ENCODE measurements around the gene SIGLEC1.

SIGLEC1 gene

GRCh38 chr20:3724356-3724755 lies 12.0 kb upstream of the SIGLEC1 start:
- no peaks in the 10 kb centered on the region for H3K9me3 ChIP-seq (ENCODE audit: control insufficient read depth, insufficient read depth, low read length)
- no peak overlapping the region for H3K9ac ChIP-seq (ENCODE audit: low read depth, low read length)
- no peaks in the 10 kb centered on the region for H3K36me3 ChIP-seq (ENCODE audit: insufficient read depth, low read length)
- H3K4me1 ChIP-seq (ENCODE audit: insufficient read depth, low read length): peaks cover 3% of the 10 kb centered on the region

GRCh38 chr20:3723284-3723683 lies 10.9 kb upstream of the SIGLEC1 start:
- H3K4me1 ChIP-seq (ENCODE audit: insufficient read depth, low read length): peaks cover 3% of the 10 kb centered on the region; the same call in 1 of the 2 replicates
- no peaks in the 10 kb centered on the region for H3K36me3 ChIP-seq (ENCODE audit: insufficient read depth, low read length)
- no peaks in the 10 kb centered on the region for H3K9me3 ChIP-seq (ENCODE audit: control insufficient read depth, insufficient read depth, low read length)
- no peak overlapping the region for H3K9ac ChIP-seq (ENCODE audit: low read depth, low read length)

GRCh38 chr20:3721912-3722311 lies 9.5 kb upstream of the SIGLEC1 start:
- Histone ChIP-seq H3K9me3 (ENCODE audit: control insufficient read depth, insufficient read depth, low read length) (no peaks in the 10 kb centered on the region), H3K9ac (ENCODE audit: low read depth, low read length) (no peak overlapping the region), H3K36me3 (ENCODE audit: insufficient read depth, low read length) (no peaks in the 10 kb centered on the region), H3K4me1 (ENCODE audit: insufficient read depth, low read length) (no peaks in the 10 kb centered on the region)

GRCh38 chr20:3720626-3721025 lies 8.2 kb upstream of the SIGLEC1 start:
- Histone ChIP-seq H3K9me3 (ENCODE audit: control insufficient read depth, insufficient read depth, low read length) (no peaks in the 10 kb centered on the region), H3K4me1 (ENCODE audit: insufficient read depth, low read length) (no peaks in the 10 kb centered on the region), H3K36me3 (ENCODE audit: insufficient read depth, low read length) (no peaks in the 10 kb centered on the region), H3K9ac (ENCODE audit: low read depth, low read length) (no peak overlapping the region)

GRCh38 chr20:3720068-3720467 lies 7.7 kb upstream of the SIGLEC1 start:
- no peaks in the 10 kb centered on the region for H3K36me3 ChIP-seq (ENCODE audit: insufficient read depth, low read length)
- H3K9ac ChIP-seq (ENCODE audit: low read depth, low read length): no peak overlapping the region
- no peaks in the 10 kb centered on the region for H3K4me1 ChIP-seq (ENCODE audit: insufficient read depth, low read length)
- H3K9me3 ChIP-seq (ENCODE audit: control insufficient read depth, insufficient read depth, low read length): no peaks in the 10 kb centered on the region

- Histone ChIP-seq H3K9ac (ENCODE audit: low read depth, low read length) (no peak overlapping the region), H3K36me3 (ENCODE audit: insufficient read depth, low read length) (no peaks in the 10 kb centered on the region), H3K4me1 (ENCODE audit: insufficient read depth, low read length) (no peaks in the 10 kb centered on the region), H3K9me3 (ENCODE audit: control insufficient read depth, insufficient read depth, low read length) (no peaks in the 10 kb centered on the region)
Observed at GRCh38 chr20:3719046-3719445, 6.6 kb upstream of the SIGLEC1 start.

GRCh38 chr20:3716195-3716834 lies 3.9 kb upstream of the SIGLEC1 start:
- H3K9me3 ChIP-seq (ENCODE audit: control insufficient read depth, insufficient read depth, low read length): no peaks in the 10 kb centered on the region
- H3K9ac ChIP-seq (ENCODE audit: low read depth, low read length): no peak overlapping the region
- no peaks in the 10 kb centered on the region for H3K36me3 ChIP-seq (ENCODE audit: insufficient read depth, low read length)
- H3K4me1 ChIP-seq (ENCODE audit: insufficient read depth, low read length): no peaks in the 10 kb centered on the region

- Histone ChIP-seq H3K36me3 (ENCODE audit: insufficient read depth, low read length) (no peaks in the 10 kb centered on the region), H3K9ac (ENCODE audit: low read depth, low read length) (no peak overlapping the region), H3K4me1 (ENCODE audit: insufficient read depth, low read length) (no peaks in the 10 kb centered on the region; the same call in 1 of the 2 replicates), H3K9me3 (ENCODE audit: control insufficient read depth, insufficient read depth, low read length) (no peaks in the 10 kb centered on the region)
Observed at GRCh38 chr20:3714092-3714491, 1.7 kb upstream of the SIGLEC1 start.

- no peaks in the 10 kb centered on the region for H3K36me3 ChIP-seq (ENCODE audit: insufficient read depth, low read length)
- no peaks in the 10 kb centered on the region for H3K9me3 ChIP-seq (ENCODE audit: control insufficient read depth, insufficient read depth, low read length)
- no peak overlapping the region for H3K9ac ChIP-seq (ENCODE audit: low read depth, low read length)
- H3K4me1 ChIP-seq (ENCODE audit: insufficient read depth, low read length): no peaks in the 10 kb centered on the region; the same call in 1 of the 2 replicates
Observed at GRCh38 chr20:3711484-3711941, 887 bp downstream of the SIGLEC1 start.

GRCh38 chr20:3710703-3711483 lies 1.5 kb downstream of the SIGLEC1 start:
- no peaks in the 10 kb centered on the region for H3K36me3 ChIP-seq (ENCODE audit: insufficient read depth, low read length)
- no peak overlapping the region for H3K9ac ChIP-seq (ENCODE audit: low read depth, low read length)
- no peaks in the 10 kb centered on the region; the same call in 1 of the 2 replicates for H3K4me1 ChIP-seq (ENCODE audit: insufficient read depth, low read length)
- H3K9me3 ChIP-seq (ENCODE audit: control insufficient read depth, insufficient read depth, low read length): no peaks in the 10 kb centered on the region

- Histone ChIP-seq H3K9ac (ENCODE audit: low read depth, low read length) (no peak overlapping the region), H3K36me3 (ENCODE audit: insufficient read depth, low read length) (no peaks in the 10 kb centered on the region), H3K4me1 (ENCODE audit: insufficient read depth, low read length) (no peaks in the 10 kb centered on the region; the same call in 1 of the 2 replicates), H3K9me3 (ENCODE audit: control insufficient read depth, insufficient read depth, low read length) (no peaks in the 10 kb centered on the region)
Observed at GRCh38 chr20:3710011-3710466, 2.4 kb downstream of the SIGLEC1 start.

GRCh38 chr20:3707508-3707899 lies 4.9 kb downstream of the SIGLEC1 start:
- Histone ChIP-seq H3K4me1 (ENCODE audit: insufficient read depth, low read length) (no peaks in the 10 kb centered on the region; the same call in 1 of the 2 replicates), H3K36me3 (ENCODE audit: insufficient read depth, low read length) (no peaks in the 10 kb centered on the region), H3K9me3 (ENCODE audit: control insufficient read depth, insufficient read depth, low read length) (no peaks in the 10 kb centered on the region), H3K9ac (ENCODE audit: low read depth, low read length) (no peak overlapping the region)

- H3K9me3 ChIP-seq (ENCODE audit: control insufficient read depth, insufficient read depth, low read length): no peaks in the 10 kb centered on the region
- no peaks in the 10 kb centered on the region; the same call in 1 of the 2 replicates for H3K4me1 ChIP-seq (ENCODE audit: insufficient read depth, low read length)
- H3K36me3 ChIP-seq (ENCODE audit: insufficient read depth, low read length): no peaks in the 10 kb centered on the region
- no peak overlapping the region for H3K9ac ChIP-seq (ENCODE audit: low read depth, low read length)
Observed at GRCh38 chr20:3706774-3707507, 5.5 kb downstream of the SIGLEC1 start.

GRCh38 chr20:3705970-3706739 lies 6.2 kb downstream of the SIGLEC1 start:
- H3K4me1 ChIP-seq (ENCODE audit: insufficient read depth, low read length): no peaks in the 10 kb centered on the region; the same call in 1 of the 2 replicates
- H3K9me3 ChIP-seq (ENCODE audit: control insufficient read depth, insufficient read depth, low read length): no peaks in the 10 kb centered on the region
- H3K36me3 ChIP-seq (ENCODE audit: insufficient read depth, low read length): no peaks in the 10 kb centered on the region
- H3K9ac ChIP-seq (ENCODE audit: low read depth, low read length): no peak overlapping the region

All from ES-I3 (cell line).